Stimulated activated naive B cell treated with anti-CD40 and anti-IgM and Interleukin-4, amounts not matched to agents 10 μg/mL and 1 μg/mL and 100 μg/mL, for 72 hours (primary cell): ENCODE results near the gene ADH1A.
"Not testable (repeated sequence)": the region's sequence is repeated elsewhere in the genome, so short reads cannot be mapped to it uniquely, and the experiment has no call there.

ENCODE experiments used
- ATAC-seq, 2 donors: fragments of 150-1000 bp; cut with Tn5 transposase; replicated peaks; 2 replicates each; pipeline ENCODE4 v1.10.0; 2021; ENCODE audit warnings: moderate library complexity in 1 of 2
- DNase-seq: peaks from one replicate; pipeline ENCODE4 v3.0.0; 2021
- H3K27ac Mint-ChIP-seq: one replicate; pipeline ENCODE4 v1.8.0; 2022; ENCODE audit warnings: mild to moderate bottlenecking, mixed read lengths
- H3K27me3 Mint-ChIP-seq, 2 donors: one replicate each; pipeline ENCODE4 v1.8.0; 2022; ENCODE audit warnings: mixed read lengths in 2 of 2
- H3K36me3 Mint-ChIP-seq, 2 donors: one replicate each; pipeline ENCODE4 v1.8.0; 2022; ENCODE audit warnings: mixed read lengths in 2 of 2, mild to moderate bottlenecking in 1 of 2
- H3K4me1 Mint-ChIP-seq, 2 donors: one replicate each; pipeline ENCODE4 v1.8.0; 2022; ENCODE audit warnings: mixed read lengths in 2 of 2, mild to moderate bottlenecking in 1 of 2
- H3K4me3 Mint-ChIP-seq, 2 donors: one replicate each; pipeline ENCODE4 v1.8.0; 2022; ENCODE audit warnings: mild to moderate bottlenecking in 2 of 2, mixed read lengths in 2 of 2, moderate library complexity in 1 of 2
- H3K9me3 Mint-ChIP-seq, 2 donors: one replicate each; pipeline ENCODE4 v1.8.0; 2022; ENCODE audit warnings: mixed read lengths in 2 of 2, mild to moderate bottlenecking in 1 of 2

ADH1A gene

GRCh38 chr4:99290848-99291786 lies at the start of gene ADH1A:
TSS of gene ADH1A (minus strand) at chr4:99290985. CDS start at chr4:99290914, 71 bp downstream.
- H3K4me3 Mint-ChIP-seq, result no peak within 1 kb of the TSS

GRCh38 chr4:99339172-99339571 lies 48.4 kb upstream of the ADH1A start:
- DNase-seq (no peak), ATAC-seq (no peak)
- no peak overlapping the region for H3K4me3 Mint-ChIP-seq
- H3K4me1 Mint-ChIP-seq, result no peaks in the 10 kb centered on the region
- no peaks in the 10 kb centered on the region for H3K36me3 Mint-ChIP-seq
- H3K27me3 Mint-ChIP-seq, result peaks cover 0 to 3% of the 10 kb centered on the region in 2 donors
- no peaks in the 10 kb centered on the region for H3K9me3 Mint-ChIP-seq
- no peak overlapping the region for H3K27ac Mint-ChIP-seq

More at GRCh38 chr4:99290848-99291786, at the start of gene ADH1A:
- H3K27me3 Mint-ChIP-seq, result no peaks in the 10 kb centered on the region
- ATAC-seq (no peak), DNase-seq (no peak)
- peaks cover 8 to 11% of the 10 kb centered on the region in 2 donors for H3K9me3 Mint-ChIP-seq
- no peak within 1 kb of the TSS for H3K27ac Mint-ChIP-seq
- no peaks in the 10 kb centered on the region for H3K36me3 Mint-ChIP-seq
- no peaks in the 10 kb centered on the region for H3K4me1 Mint-ChIP-seq

- H3K27ac Mint-ChIP-seq, result no peak overlapping the region
- no peaks in the 10 kb centered on the region for H3K9me3 Mint-ChIP-seq
- H3K36me3 Mint-ChIP-seq, result no peaks in the 10 kb centered on the region
- H3K4me1 Mint-ChIP-seq, result no peaks in the 10 kb centered on the region
- no peak overlapping the region for H3K4me3 Mint-ChIP-seq
- no peak for DNase-seq
- H3K27me3 Mint-ChIP-seq, result peaks cover 0 to 3% of the 10 kb centered on the region in 2 donors
- ATAC-seq, result no peak
Observed at GRCh38 chr4:99336553-99336952, 45.8 kb upstream of the ADH1A start.

- DNase-seq (no peak), ATAC-seq (no peak)
- Mint-ChIP-seq H3K4me3 (no peak overlapping the region), H3K4me1 (no peaks in the 10 kb centered on the region), H3K27ac (no peak overlapping the region), H3K27me3 (peaks cover 0 to 3% of the 10 kb centered on the region in 2 donors), H3K9me3 (no peaks in the 10 kb centered on the region), H3K36me3 (no peaks in the 10 kb centered on the region)
Observed at GRCh38 chr4:99334880-99335279, 44.1 kb upstream of the ADH1A start.

GRCh38 chr4:99330648-99331047 lies 39.9 kb upstream of the ADH1A start:
- H3K4me1 Mint-ChIP-seq, result no peaks in the 10 kb centered on the region
- H3K27me3 Mint-ChIP-seq, result no peaks in the 10 kb centered on the region
- no peak overlapping the region for H3K27ac Mint-ChIP-seq
- ATAC-seq (no peak), DNase-seq (no peak)
- no peak overlapping the region for H3K4me3 Mint-ChIP-seq
- peaks cover 2 to 6% of the 10 kb centered on the region in 2 donors for H3K9me3 Mint-ChIP-seq
- H3K36me3 Mint-ChIP-seq, result no peaks in the 10 kb centered on the region

GRCh38 chr4:99329876-99330275 lies 39.1 kb upstream of the ADH1A start:
- Mint-ChIP-seq H3K9me3 (peaks cover 2 to 6% of the 10 kb centered on the region in 2 donors), H3K27me3 (no peaks in the 10 kb centered on the region), H3K4me1 (no peaks in the 10 kb centered on the region), H3K36me3 (no peaks in the 10 kb centered on the region), H3K27ac (no peak overlapping the region), H3K4me3 (no peak overlapping the region)
- ATAC-seq (no peak), DNase-seq (no peak)

- H3K4me1 Mint-ChIP-seq, result no peaks in the 10 kb centered on the region
- H3K9me3 Mint-ChIP-seq, result peaks cover 2 to 6% of the 10 kb centered on the region in 2 donors
- H3K27me3 Mint-ChIP-seq, result no peaks in the 10 kb centered on the region
- DNase-seq, result no peak
- H3K27ac Mint-ChIP-seq, result no peak overlapping the region
- no peaks in the 10 kb centered on the region for H3K36me3 Mint-ChIP-seq
- no peak for ATAC-seq
- H3K4me3 Mint-ChIP-seq, result no peak overlapping the region
Observed at GRCh38 chr4:99324979-99325378, 34.2 kb upstream of the ADH1A start.

- no peak overlapping the region for H3K27ac Mint-ChIP-seq
Observed at GRCh38 chr4:99324361-99324760, 33.6 kb upstream of the ADH1A start.

GRCh38 chr4:99323756-99324155 lies 33.0 kb upstream of the ADH1A start:
- Mint-ChIP-seq H3K27ac (no peak overlapping the region), H3K4me1 (no peaks in the 10 kb centered on the region), H3K4me3 (no peak overlapping the region), H3K36me3 (no peaks in the 10 kb centered on the region), H3K27me3 (no peaks in the 10 kb centered on the region), H3K9me3 (peaks cover 2 to 3% of the 10 kb centered on the region in 2 donors)
- ATAC-seq (no peak), DNase-seq (no peak)

More at GRCh38 chr4:99324361-99324760, 33.6 kb upstream of the ADH1A start:
- no peaks in the 10 kb centered on the region for H3K36me3 Mint-ChIP-seq
- H3K4me1 Mint-ChIP-seq, result no peaks in the 10 kb centered on the region
- DNase-seq, result no peak
- ATAC-seq, result no peak
- H3K4me3 Mint-ChIP-seq, result no peak overlapping the region
- H3K27me3 Mint-ChIP-seq, result no peaks in the 10 kb centered on the region
- H3K9me3 Mint-ChIP-seq, result peaks cover 2 to 3% of the 10 kb centered on the region in 2 donors

- H3K27ac Mint-ChIP-seq, result no peak within 1 kb of the TSS
- no peaks in the 10 kb centered on the region for H3K9me3 Mint-ChIP-seq
- no peaks in the 10 kb centered on the region for H3K36me3 Mint-ChIP-seq
- ATAC-seq (no peak), DNase-seq (no peak)
- no peaks in the 10 kb centered on the region for H3K4me1 Mint-ChIP-seq
- H3K4me3 Mint-ChIP-seq, result no peak within 1 kb of the TSS
- H3K27me3 Mint-ChIP-seq, result no peaks in the 10 kb centered on the region
Observed at GRCh38 chr4:99321241-99322191, 30.7 kb upstream of the ADH1A start, which contains the start of gene ADH1B. TSS of gene ADH1B (minus strand) at chr4:99321401. CDS start at chr4:99321331, 70 bp downstream.

- H3K4me1 Mint-ChIP-seq, H3K4me3 Mint-ChIP-seq, H3K27ac Mint-ChIP-seq, ATAC-seq, H3K9me3 Mint-ChIP-seq, H3K36me3 Mint-ChIP-seq, DNase-seq, H3K27me3 Mint-ChIP-seq: not testable (repeated sequence)
Observed at GRCh38 chr4:99317811-99318210, 27.0 kb upstream of the ADH1A start.

GRCh38 chr4:99317354-99317753 lies 26.6 kb upstream of the ADH1A start:
- no peak overlapping the region for H3K27ac Mint-ChIP-seq
- no peak for DNase-seq
- no peaks in the 10 kb centered on the region for H3K4me1 Mint-ChIP-seq
- ATAC-seq, result no peak
- H3K27me3 Mint-ChIP-seq, result no peaks in the 10 kb centered on the region
- no peaks in the 10 kb centered on the region for H3K9me3 Mint-ChIP-seq
- no peak overlapping the region for H3K4me3 Mint-ChIP-seq
- no peaks in the 10 kb centered on the region for H3K36me3 Mint-ChIP-seq

GRCh38 chr4:99315839-99316238 lies 25.1 kb upstream of the ADH1A start:
- Mint-ChIP-seq H3K27ac (no peak overlapping the region), H3K36me3 (no peaks in the 10 kb centered on the region)

GRCh38 chr4:99314211-99314610 lies 23.4 kb upstream of the ADH1A start:
- Mint-ChIP-seq H3K4me3 (no peak overlapping the region), H3K27me3 (no peaks in the 10 kb centered on the region), H3K36me3 (no peaks in the 10 kb centered on the region), H3K27ac (no peak overlapping the region), H3K4me1 (no peaks in the 10 kb centered on the region), H3K9me3 (no peaks in the 10 kb centered on the region)
- no peak for DNase-seq
- ATAC-seq, result no peak

More at GRCh38 chr4:99315839-99316238, 25.1 kb upstream of the ADH1A start:
- H3K4me3 Mint-ChIP-seq, result no peak overlapping the region
- ATAC-seq, result no peak
- H3K27me3 Mint-ChIP-seq, result no peaks in the 10 kb centered on the region
- DNase-seq, result no peak
- H3K4me1 Mint-ChIP-seq, result no peaks in the 10 kb centered on the region
- H3K9me3 Mint-ChIP-seq, result no peaks in the 10 kb centered on the region
